ENCODE data around the gene DSN1.
A peak's percentile ranks its signal among the peaks of the same experiment; 100 is the strongest.
"Not testable (repeated sequence)": the region's sequence is repeated elsewhere in the genome, so short reads cannot be mapped to it uniquely, and the experiment has no call there.

The DSN1 gene
- total RNA-seq, result 16.2 to 21.2 (median 19.6) reads per million in 3 experiments

- DNase-seq, result peak; percentile 97
These were observed at the start of gene DSN1 for GRCh38 chr20:36773597-36774390. Gene DSN1 (minus strand): TSS chr20:36773763. CDS start chr20:36771458, 2,305 bp downstream.

- DNase-seq, result no peak
These were observed 49.6 kb upstream of the DSN1 start for GRCh38 chr20:36823121-36823520.

GRCh38 chr20:36821964-36822437 lies 48.4 kb upstream of the DSN1 start:
- DNase-seq, result no peak

GRCh38 chr20:36820928-36821327 lies 47.4 kb upstream of the DSN1 start:
- DNase-seq, result no peak

GRCh38 chr20:36820073-36820472 lies 46.5 kb upstream of the DSN1 start:
- DNase-seq, result no peak

GRCh38 chr20:36819659-36820058 lies 46.1 kb upstream of the DSN1 start:
- DNase-seq, result no peak

- no peak for DNase-seq
These were observed 45.3 kb upstream of the DSN1 start for GRCh38 chr20:36818861-36819260.

GRCh38 chr20:36818185-36818584 lies 44.6 kb upstream of the DSN1 start:
- no peak for DNase-seq

- DNase-seq, result no peak
These were observed 43.9 kb upstream of the DSN1 start for GRCh38 chr20:36817496-36817895.

- DNase-seq, result no peak
These were observed 42.0 kb upstream of the DSN1 start for GRCh38 chr20:36815454-36816091.

GRCh38 chr20:36812594-36813463 lies 39.3 kb upstream of the DSN1 start:
- no peak for DNase-seq

GRCh38 chr20:36808317-36809257 lies 35.0 kb upstream of the DSN1 start:
- peak; percentile 52 for DNase-seq

GRCh38 chr20:36806049-36806448 lies 32.5 kb upstream of the DSN1 start:
- DNase-seq, result no peak

GRCh38 chr20:36805396-36805795 lies 31.8 kb upstream of the DSN1 start:
- DNase-seq, result no peak

GRCh38 chr20:36804425-36804824 lies 30.9 kb upstream of the DSN1 start:
- no peak for DNase-seq

GRCh38 chr20:36802326-36803222 lies 29.0 kb upstream of the DSN1 start:
- no peak for DNase-seq

GRCh38 chr20:36800410-36800809 lies 26.8 kb upstream of the DSN1 start:
- no peak for DNase-seq

GRCh38 chr20:36799313-36799712 lies 25.8 kb upstream of the DSN1 start:
- DNase-seq, result not testable (repeated sequence)

- DNase-seq, result no peak
These were observed 23.3 kb upstream of the DSN1 start for GRCh38 chr20:36796875-36797274.

GRCh38 chr20:36796117-36796516 lies 22.6 kb upstream of the DSN1 start:
- DNase-seq, result no peak

- no peak for DNase-seq
These were observed 22.1 kb upstream of the DSN1 start for GRCh38 chr20:36795691-36796090.
